GM18511 (cell line): Measurements from ENCODE around the gene NPPC.
"Not testable (repeated sequence)": the region's sequence is repeated elsewhere in the genome, so short reads cannot be mapped to it uniquely, and the experiment has no call there.

Experiments used
- ATAC-seq: cut with Tn5 transposase; IDR thresholded peaks from one replicate; pipeline ENCODE4 v1.9.1; 2021; ENCODE audit warnings: mild to moderate bottlenecking, moderate library complexity; ENCODE audit not compliant: unreplicated experiment

NPPC gene

GRCh38 chr2:231891514-231891905 is 34.7 kb downstream of the NPPC start:
- ATAC-seq, result no peak

- ATAC-seq, result no peak
Observed at GRCh38 chr2:231890896-231891513, 35.2 kb downstream of the NPPC start.

- ATAC-seq, result no peak
Observed at GRCh38 chr2:231887756-231888155, 38.4 kb downstream of the NPPC start.

- no peak for ATAC-seq
Observed at GRCh38 chr2:231886071-231886681, 40.0 kb downstream of the NPPC start.

GRCh38 chr2:231884438-231885140 is 41.6 kb downstream of the NPPC start:
- ATAC-seq, result no peak

- no peak for ATAC-seq
Observed at GRCh38 chr2:231883468-231883881, 42.7 kb downstream of the NPPC start.

- ATAC-seq, result no peak
Observed at GRCh38 chr2:231882646-231883045, 43.5 kb downstream of the NPPC start.

GRCh38 chr2:231880371-231880770 is 45.8 kb downstream of the NPPC start:
- ATAC-seq, result not testable (repeated sequence)

- ATAC-seq, result no peak
Observed at GRCh38 chr2:231879216-231879615, 47.0 kb downstream of the NPPC start.

- no peak for ATAC-seq
Observed at GRCh38 chr2:231877533-231878456, 48.4 kb downstream of the NPPC start.

GRCh38 chr2:231874944-231875343 is 51.3 kb downstream of the NPPC start:
- ATAC-seq, result no peak
